PC-3 (cell line): Measurements from ENCODE around the gene DPPA5. TPM values are rescaled to one million over a fixed set of nuclear protein-coding genes. Genes with fewer than 3 reads are reported as not detected.

Source experiments
- ATAC-seq: fragments of 200-7000 bp; cut with Tn5 transposase; 2 replicates; pipeline ENCODE4 v1.9.1; 2020; ENCODE audit warnings: mild to moderate bottlenecking, moderate library complexity
- BruUV-seq: library from RNA; stranded (reverse); fragments of 400-500 nt; replicated peaks from 2 replicates; lab custom pipeline; 2021; lab: Mats Ljungman, UMichigan
- CTCF ChIA-PET: fragments of 300-600 bp; sonication (Branson Sonifier 250); formaldehyde crosslinking; loops from one replicate; lab custom pipeline; 2022; ENCODE audit warnings: antibody characterized with exemption; lab: Charles Lee
- POLR2A ChIA-PET: fragments of 300-600 bp; sonication (Branson Sonifier 250); formaldehyde crosslinking; loops from one replicate; lab custom pipeline; 2022; ENCODE audit warnings: antibody characterized with exemption; ENCODE audit not compliant: unreplicated experiment; lab: Charles Lee
- DNase-seq: peaks from one replicate; pipeline ENCODE4 v3.0.0-alpha.2; 2015
- H2AFZ ChIP-seq: fragments of 300-600 bp; sonication (generic); 2 replicates; pipeline ENCODE4 v1.6.0; 2016; ENCODE audit warnings: antibody characterized with exemption, low read length
- H3F3A ChIP-seq: fragments of 300-600 bp; sonication (generic); one replicate; pipeline ENCODE4 v1.6.0; 2017; ENCODE audit warnings: antibody characterized with exemption, low read length, control low read depth, mild to moderate bottlenecking; ENCODE audit not compliant: unreplicated experiment
- H3K27ac ChIP-seq: fragments of 300-600 bp; sonication (generic); 2 replicates; pipeline ENCODE4 v1.5.1; 2016; ENCODE audit warnings: mild to moderate bottlenecking, low read length
- H3K27me3 ChIP-seq: fragments of 300-600 bp; sonication (generic); 2 replicates; pipeline ENCODE4 v1.6.1; 2016; ENCODE audit warnings: low read length, mixed read lengths
- H3K36me3 ChIP-seq: fragments of 300-600 bp; sonication (generic); 2 replicates; pipeline ENCODE4 v1.6.1; 2016; ENCODE audit warnings: low read depth, mixed run types, low read length, mixed read lengths
- H3K4me1 ChIP-seq: fragments of 300-600 bp; sonication (generic); 2 replicates; pipeline ENCODE4 v1.5.1; 2016; ENCODE audit warnings: low read length; ENCODE audit not compliant: insufficient read depth
- H3K4me2 ChIP-seq: fragments of 300-600 bp; sonication (generic); 2 replicates; pipeline ENCODE4 v1.6.0; 2016; ENCODE audit warnings: low read length
- H3K4me3 ChIP-seq: fragments of 300-600 bp; sonication (generic); 2 replicates; pipeline ENCODE4 v1.5.1; 2016; ENCODE audit warnings: mild to moderate bottlenecking, low read length, mixed read lengths
- H3K79me2 ChIP-seq: fragments of 300-600 bp; sonication (generic); 2 replicates; pipeline ENCODE4 v1.6.1; 2017; ENCODE audit warnings: low read length, mixed read lengths
- H3K9ac ChIP-seq: fragments of 300-600 bp; sonication (generic); 2 replicates; pipeline ENCODE4 v1.6.0; 2016; ENCODE audit warnings: mild to moderate bottlenecking, low read length
- H3K9me2 ChIP-seq: fragments of 300-600 bp; sonication (generic); replicated peaks from 2 replicates; pipeline ENCODE4 v1.6.1; 2016; ENCODE audit warnings: mixed run types, low read length, mixed read lengths
- H3K9me3 ChIP-seq: fragments of 300-600 bp; sonication (generic); 2 replicates; pipeline ENCODE4 v1.6.1; 2016; ENCODE audit warnings: low read length, mixed read lengths
- H4K20me1 ChIP-seq: fragments of 300-600 bp; sonication (generic); 2 replicates; pipeline ENCODE4 v1.6.1; 2016; ENCODE audit warnings: low read length, mixed read lengths
- CTCF ChIP-seq: fragments of 300-600 bp; sonication (generic); conservative IDR thresholded peaks from 2 replicates; pipeline ENCODE4 v1.5.1; 2017; ENCODE audit warnings: antibody characterized with exemption, low read depth, mild to moderate bottlenecking, low read length
- EZH2 ChIP-seq: fragments of 300-600 bp; sonication (generic); IDR thresholded peaks from one replicate; pipeline ENCODE4 v1.6.1; 2017; ENCODE audit warnings: antibody characterized with exemption, mild to moderate bottlenecking, low read length; ENCODE audit not compliant: unreplicated experiment
- EZH2phosphoT487 ChIP-seq: fragments of 300-600 bp; sonication (generic); IDR thresholded peaks from 2 replicates; pipeline ENCODE4 v1.6.1; 2018; ENCODE audit warnings: mild to moderate bottlenecking, antibody characterized with exemption, low read length, borderline replicate concordance
- intact Hi-C: fragments of 100-400 bp; cut with micrococcal nuclease; formaldehyde crosslinking; loops from 2 replicates; pipeline ENCODE4 v1.9.0; 2023
- total RNA-seq: library from RNA; depleted of rRNA; stranded (reverse); fragments of >200 nt; gene quantifications from 2 replicates; pipeline ENCODE4 v1.2.3, GENCODE V29; 2014

Gene DPPA5
- total RNA-seq, 1 experiment from 2014 or later: not detected

DNA sequence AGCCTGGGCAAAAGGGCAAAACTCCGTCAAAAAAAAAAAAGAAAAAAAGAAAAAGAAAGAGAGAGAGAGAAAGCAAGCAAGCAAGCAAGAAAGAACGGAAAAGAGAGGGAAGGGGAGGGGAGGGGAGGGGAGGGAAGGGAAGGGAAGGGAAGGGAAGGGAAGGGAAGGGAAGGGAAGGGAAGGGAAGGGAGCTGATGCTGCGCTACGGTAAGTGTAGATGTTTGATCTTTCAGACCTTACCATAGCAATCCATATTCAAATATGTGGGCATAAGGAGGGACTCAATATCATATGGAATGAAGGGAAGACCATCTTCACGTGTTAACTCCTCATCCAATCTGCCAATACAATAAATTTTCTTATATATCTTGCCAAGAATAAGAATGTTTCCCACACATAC lies 11.9 kb downstream of the DPPA5 start:
- no peaks in the 10 kb centered on the region for H3K9me2 ChIP-seq
- H3K4me1 ChIP-seq: no peaks in the 10 kb centered on the region
- H4K20me1 ChIP-seq: no peaks in the 10 kb centered on the region
- no peak for ATAC-seq
- CTCF ChIA-PET: no interaction called here
- TF ChIP-seq EZH2phosphoT487: no peak
- TF ChIP-seq EZH2: no peak
- no peak for TF ChIP-seq CTCF
- BruUV-seq: no TSS peak
- no peak overlapping the region for H3K4me2 ChIP-seq
- intact Hi-C loops: no loop called here
- no peaks in the 10 kb centered on the region for H3K36me3 ChIP-seq
- POLR2A ChIA-PET: no interaction called here
- no peaks in the 10 kb centered on the region for H3K79me2 ChIP-seq
- no peaks in the 10 kb centered on the region for H3F3A ChIP-seq
- no peak overlapping the region for H3K9ac ChIP-seq
- no peaks in the 10 kb centered on the region for H3K27me3 ChIP-seq
- no peaks in the 10 kb centered on the region for H3K9me3 ChIP-seq
- H3K27ac ChIP-seq: no peak overlapping the region
- H2AFZ ChIP-seq: no peak overlapping the region
- no peak for DNase-seq
- H3K4me3 ChIP-seq: no peak overlapping the region

GRCh38 chr6:73341335-73341734 lies 12.7 kb downstream of the DPPA5 start:
- ChIA-PET POLR2A (no interaction called here), CTCF (no interaction called here)
- DNase-seq (no peak), ATAC-seq (no peak)
- Histone ChIP-seq H4K20me1 (no peaks in the 10 kb centered on the region), H3K9me2 (no peaks in the 10 kb centered on the region), H3K27me3 (no peaks in the 10 kb centered on the region), H3K79me2 (no peaks in the 10 kb centered on the region), H3K4me1 (no peaks in the 10 kb centered on the region), H3K4me3 (no peak overlapping the region), H3K27ac (no peak overlapping the region), H3K36me3 (no peaks in the 10 kb centered on the region), H3F3A (no peaks in the 10 kb centered on the region), H3K9ac (no peak overlapping the region), H2AFZ (no peak overlapping the region), H3K9me3 (no peaks in the 10 kb centered on the region), H3K4me2 (no peak overlapping the region)
- intact Hi-C loops: no loop called here
- no TSS peak for BruUV-seq
- TF ChIP-seq EZH2 (no peak), EZH2phosphoT487 (no peak)

- no peak overlapping the region for H3K9ac ChIP-seq
- H3K9me3 ChIP-seq: no peaks in the 10 kb centered on the region
- ATAC-seq (peak; percentile 58), DNase-seq (peak; percentile 41)
- no peak overlapping the region for H3K27ac ChIP-seq
- TF ChIP-seq EZH2phosphoT487 (no peak), EZH2 (no peak), CTCF (no peak)
- BruUV-seq: no TSS peak
- H3K27me3 ChIP-seq: no peaks in the 10 kb centered on the region
- H3K36me3 ChIP-seq: no peaks in the 10 kb centered on the region
- intact Hi-C loops: no loop called here
- H2AFZ ChIP-seq: no peak overlapping the region
- no peaks in the 10 kb centered on the region for H3K4me1 ChIP-seq
- no peak overlapping the region for H3K4me2 ChIP-seq
- POLR2A ChIA-PET: no interaction called here
- no peaks in the 10 kb centered on the region for H3K9me2 ChIP-seq
- H3K4me3 ChIP-seq: no peak overlapping the region
- CTCF ChIA-PET: no interaction called here
- no peaks in the 10 kb centered on the region for H3F3A ChIP-seq
- H3K79me2 ChIP-seq: no peaks in the 10 kb centered on the region
- no peaks in the 10 kb centered on the region for H4K20me1 ChIP-seq
Observed at GRCh38 chr6:73340048-73340447, 14.0 kb downstream of the DPPA5 start.
